ENCODE measurements around the gene MTMR4. TPM values are rescaled to one million over a fixed set of nuclear protein-coding genes. Genes with fewer than 3 reads are reported as not detected.
"Not testable (repeated sequence)": the region's sequence is repeated elsewhere in the genome, so short reads cannot be mapped to it uniquely, and the experiment has no call there.

The MTMR4 gene
- 29.4 TPM for total RNA-seq

GRCh38 chr17:58513965-58514769 is at the start of gene MTMR4:
MTMR4 (minus strand) TSS chr17:58514638; CDS start chr17:58514407, 231 bp downstream.
- peak; percentile 61 for DNase-seq

GRCh38 chr17:58560511-58560910 is 46.1 kb upstream of the MTMR4 start:
- no peak for DNase-seq

- no peak for DNase-seq
These were observed 43.5 kb upstream of the MTMR4 start for GRCh38 chr17:58557981-58558380.

- DNase-seq, result peak; percentile 37
These were observed 42.4 kb upstream of the MTMR4 start for GRCh38 chr17:58556833-58557250.

DNA sequence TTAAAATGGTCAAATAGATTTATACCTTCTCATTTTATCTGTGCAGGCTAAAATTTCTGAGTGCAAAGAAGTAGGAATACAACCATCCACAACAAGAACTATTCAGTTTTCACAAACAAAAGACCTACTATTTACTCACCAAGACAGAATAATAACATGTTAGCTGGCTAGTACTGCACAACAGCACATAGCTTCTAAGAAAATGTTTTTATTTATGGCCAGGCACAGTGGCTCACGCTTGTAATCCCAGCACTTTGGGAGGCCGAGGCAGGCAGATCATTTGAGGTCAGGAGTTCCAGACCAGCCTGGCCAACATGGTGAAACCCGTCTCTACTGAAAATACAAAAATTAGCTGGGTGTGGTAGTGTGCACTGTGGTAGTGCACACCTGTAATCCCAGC is 40.7 kb upstream of the MTMR4 start:
- DNase-seq, result not testable (repeated sequence)

DNA sequence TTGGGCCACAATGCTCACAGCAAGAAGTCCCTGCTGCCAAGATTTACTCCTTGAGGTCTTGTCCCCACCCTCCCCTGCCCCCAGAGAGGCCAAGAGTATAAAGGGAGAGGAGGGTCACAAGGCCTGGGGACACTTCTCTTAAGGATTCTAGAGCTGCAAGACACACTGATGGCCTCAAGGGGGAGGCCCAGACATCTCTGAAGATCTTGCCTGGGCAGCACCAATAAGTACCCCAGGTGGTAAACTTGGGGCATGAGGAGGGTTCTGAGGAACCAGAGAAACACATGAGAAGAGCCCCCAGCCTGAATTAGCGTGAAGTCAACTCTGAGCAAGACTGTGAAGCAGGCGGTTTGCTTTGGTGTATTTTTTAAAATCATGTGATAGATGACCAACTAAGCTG is 26.8 kb upstream of the MTMR4 start:
- no peak for DNase-seq

GRCh38 chr17:58539698-58540097 is 25.3 kb upstream of the MTMR4 start:
- no peak for DNase-seq

DNA sequence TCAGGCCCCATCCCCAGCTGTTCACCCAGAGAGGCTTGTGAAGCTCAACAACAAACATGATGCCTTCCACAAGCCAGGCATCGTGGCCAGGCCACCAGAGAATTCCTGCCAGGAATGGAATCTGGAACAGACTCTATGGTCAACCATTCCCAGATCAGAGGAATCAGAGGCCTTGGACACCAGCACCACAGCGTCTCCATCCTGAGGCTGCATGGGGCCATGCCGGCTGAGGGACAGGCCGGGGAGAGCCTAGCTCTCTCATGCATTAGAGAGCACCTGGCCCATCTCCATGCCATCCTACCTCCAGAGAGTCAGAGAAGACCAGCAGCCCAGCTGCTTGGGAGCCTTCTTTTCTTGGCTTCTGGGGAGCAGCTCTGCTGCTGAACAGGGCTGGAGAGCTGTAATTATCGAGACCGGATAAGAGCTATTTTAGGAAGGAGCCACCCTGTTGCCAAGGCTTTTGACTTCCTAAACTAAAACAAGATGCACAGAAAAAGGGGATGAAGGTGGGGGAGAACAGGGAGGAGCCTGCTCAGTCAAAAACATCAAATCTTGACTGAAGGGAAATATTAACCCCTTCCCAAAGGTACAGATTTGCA is 24.5 kb upstream of the MTMR4 start:
- peak; percentile 39 for DNase-seq

DNA sequence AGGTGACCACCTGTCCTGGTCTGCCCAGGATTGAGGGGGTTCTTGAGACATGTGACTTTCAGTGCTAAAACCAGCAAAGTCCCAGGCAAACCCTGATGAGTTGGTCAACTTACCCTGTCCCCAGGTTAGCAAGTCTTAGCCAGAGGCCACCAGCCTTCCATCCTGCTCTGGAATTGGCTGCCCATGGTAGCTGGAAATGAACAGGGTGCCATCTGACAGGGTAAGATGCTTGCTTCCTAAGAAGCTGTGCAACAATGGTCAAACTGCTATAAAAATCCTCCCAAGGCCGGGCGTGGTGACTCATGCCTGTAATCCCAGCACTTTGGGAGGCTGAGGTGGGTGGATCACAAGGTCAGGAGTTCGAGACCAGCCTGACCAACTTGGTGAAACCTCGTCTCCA is 22.8 kb upstream of the MTMR4 start:
- no peak for DNase-seq

GRCh38 chr17:58536542-58536941 is 22.1 kb upstream of the MTMR4 start:
- no peak for DNase-seq

GRCh38 chr17:58535431-58535830 is 21.0 kb upstream of the MTMR4 start:
- DNase-seq, result no peak

GRCh38 chr17:58534901-58535421 is 20.5 kb upstream of the MTMR4 start:
- no peak for DNase-seq

DNA sequence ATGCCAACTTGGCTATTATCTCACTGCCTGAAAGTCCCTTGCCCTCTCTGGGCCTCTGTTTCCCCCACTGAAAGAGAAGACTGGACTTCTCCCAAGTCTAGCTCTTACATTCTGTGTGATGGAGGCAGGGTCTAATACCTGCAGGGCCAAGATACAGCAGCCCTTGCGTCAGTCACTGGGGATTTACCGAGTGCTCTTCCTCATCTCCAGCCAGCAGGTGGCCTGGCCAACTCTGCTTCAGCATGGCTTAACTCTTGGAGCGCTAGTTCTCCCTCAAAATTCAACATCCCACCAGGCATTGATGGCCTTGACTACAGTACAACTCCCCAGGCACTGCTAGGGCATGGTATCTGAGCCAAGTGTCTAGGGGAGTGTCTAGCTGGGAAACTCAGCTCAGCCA is 19.9 kb upstream of the MTMR4 start:
- no peak for DNase-seq

DNA sequence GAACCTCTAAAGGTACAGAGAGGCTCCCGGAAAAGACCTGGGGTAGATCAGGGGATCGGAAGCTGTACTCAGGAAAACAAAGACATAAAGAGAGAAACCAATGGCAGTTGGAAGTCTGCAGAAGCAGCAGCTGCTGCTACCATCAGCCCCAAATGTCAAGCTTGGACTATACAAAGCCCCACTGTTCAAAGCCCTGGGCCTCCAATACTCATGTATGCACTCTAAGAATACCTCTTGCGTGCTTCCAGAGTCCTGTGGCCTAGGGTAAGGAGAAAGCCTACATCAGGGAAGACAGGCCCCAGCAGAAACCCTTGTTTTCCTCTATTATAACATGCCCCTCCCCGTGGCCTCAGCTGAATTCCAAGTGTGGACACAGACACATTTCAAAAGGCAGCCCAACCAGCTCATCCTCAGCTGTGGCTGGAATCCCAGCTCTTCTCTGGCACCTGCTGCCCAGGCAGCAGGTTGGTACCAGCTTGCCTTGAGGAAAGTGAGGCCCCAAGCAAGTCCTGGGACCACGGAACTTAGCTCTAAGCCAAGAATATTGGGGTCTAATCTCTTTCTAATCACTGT is 19.3 kb upstream of the MTMR4 start:
- no peak for DNase-seq

DNA sequence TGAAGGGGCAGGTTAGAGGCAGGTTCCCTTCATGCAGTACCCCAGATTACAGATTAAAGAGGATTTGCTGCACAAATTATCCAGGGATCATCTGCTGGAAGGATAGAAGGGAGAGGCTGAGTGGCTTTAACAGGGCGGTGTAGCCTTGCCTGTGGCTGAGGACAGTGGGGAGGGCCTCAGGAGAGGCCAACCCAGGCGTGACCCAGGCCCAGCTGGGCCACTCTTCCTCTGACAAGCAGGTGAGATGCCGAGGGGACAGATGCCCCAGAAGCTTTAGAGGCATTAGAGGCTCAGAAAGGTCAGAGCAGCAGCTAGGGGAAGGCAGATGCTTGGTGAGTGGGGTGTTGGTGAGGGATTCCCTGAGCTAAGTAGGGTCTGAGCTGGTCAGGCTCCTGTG is 18.1 kb upstream of the MTMR4 start:
- DNase-seq, result no peak

GRCh38 chr17:58531661-58532554 is 17.5 kb upstream of the MTMR4 start:
- DNase-seq, result no peak

- DNase-seq, result no peak
These were observed 16.7 kb upstream of the MTMR4 start for GRCh38 chr17:58531122-58531521.

GRCh38 chr17:58530655-58531054 is 16.2 kb upstream of the MTMR4 start:
- no peak for DNase-seq

- no peak for DNase-seq
These were observed 14.8 kb upstream of the MTMR4 start for GRCh38 chr17:58529275-58529674.

DNA sequence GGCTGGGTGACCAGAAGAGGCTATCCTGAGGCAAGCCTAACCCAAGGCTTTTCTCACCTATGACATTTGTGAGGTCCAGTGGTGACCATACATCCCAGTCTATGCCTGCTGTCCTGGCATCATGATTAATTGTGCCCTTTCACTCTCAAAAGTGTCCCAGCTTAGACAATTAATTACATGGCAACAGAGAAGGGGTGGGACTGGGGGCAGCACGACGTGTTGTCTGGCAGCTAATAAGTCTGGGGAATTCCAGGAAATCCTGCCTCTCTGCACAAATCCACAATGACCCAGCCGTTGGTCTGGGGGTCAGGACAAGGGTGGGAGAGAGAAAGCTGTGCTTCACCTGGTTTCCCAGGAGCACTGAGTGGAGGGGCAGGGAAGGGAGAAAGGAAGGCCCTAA is 14.0 kb upstream of the MTMR4 start:
- no peak for DNase-seq

GRCh38 chr17:58527949-58528348 is 13.5 kb upstream of the MTMR4 start:
- DNase-seq, result no peak

DNA sequence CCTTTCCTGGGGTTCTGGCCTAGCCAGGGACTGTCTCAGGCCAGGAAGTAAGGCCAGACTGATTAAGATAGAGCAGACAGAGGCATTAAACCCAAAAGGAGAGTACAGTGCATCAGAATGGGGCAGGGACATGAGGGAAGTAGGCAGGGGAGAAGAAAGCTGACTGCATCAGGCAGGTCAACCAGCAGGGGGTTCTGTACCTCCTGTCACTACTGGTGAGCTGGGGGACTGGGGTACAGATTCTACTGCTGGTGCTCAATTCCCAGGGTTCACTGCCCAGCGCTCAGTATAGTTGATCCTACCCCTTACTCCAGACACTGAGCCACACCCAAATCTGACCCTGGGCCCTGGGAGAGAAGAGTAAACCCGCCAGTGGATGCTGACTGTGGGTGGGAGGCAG is 12.9 kb upstream of the MTMR4 start:
- no peak for DNase-seq
